ENCODE results near the gene SAFB. TPM values are rescaled to one million over a fixed set of nuclear protein-coding genes. Genes with fewer than 3 reads are reported as not detected.

Gene SAFB
- total and polyA plus RNA-seq, 2 of the 13 experiments (the other 11 are each of a cell fraction or from before 2014, with no cell fraction given), result 21.0 to 28.4 TPM

- no peak for TF ChIP-seq MXD3 (CRISPR knock-in tag; IDR thresholded peaks at IDR 0.05)
- TF ChIP-seq GLMP (CRISPR knock-in tag; IDR thresholded peaks at IDR 0.05; ENCODE audit: borderline replicate concordance), result no peak
- TF ChIP-seq ESRRA (CRISPR knock-in tag; IDR thresholded peaks at IDR 0.05; ENCODE audit: low read depth), result no peak
- TF ChIP-seq FUBP1 (CRISPR knock-in tag; IDR thresholded peaks at IDR 0.05; ENCODE audit: borderline replicate concordance), result no peak
- no peak for TF ChIP-seq NFYB (CRISPR knock-in tag; IDR thresholded peaks at IDR 0.05)
- TF ChIP-seq KDM5A (IDR thresholded peaks at IDR 0.05; ENCODE audit: borderline replicate concordance, low read length), result no peak
- no peak for TF ChIP-seq TAF15 (IDR thresholded peaks at IDR 0.05; ENCODE audit: low read depth, low read length, poor library complexity, severe bottlenecking)
- TF ChIP-seq ZNF782 (CRISPR knock-in tag; IDR thresholded peaks at IDR 0.05; ENCODE audit: borderline replicate concordance), result 0 out of 2 replicates have a peak, but pooled peaks have one; percentile 81
- TF ChIP-seq ZFP36L2 (CRISPR knock-in tag; IDR thresholded peaks at IDR 0.05), result no peak
- no peak for TF ChIP-seq HNRNPUL1 (IDR thresholded peaks at IDR 0.05; ENCODE audit: low read depth, low read length)
- peak; percentile 52; the same call in 1 of the 2 replicates for TF ChIP-seq HOXA3 (CRISPR knock-in tag; IDR thresholded peaks at IDR 0.05)
- no peak for TF ChIP-seq TCF7 (IDR thresholded peaks at IDR 0.05; ENCODE audit: low read depth)
- no peak for TF ChIP-seq HOXA9 (CRISPR knock-in tag; IDR thresholded peaks at IDR 0.05; ENCODE audit: borderline replicate concordance)
- no peak for TF ChIP-seq ARNT2 (CRISPR knock-in tag; IDR thresholded peaks at IDR 0.05; ENCODE audit: low read depth)
- TF ChIP-seq ZNF33B (CRISPR knock-in tag; IDR thresholded peaks at IDR 0.05), result no peak
- TF ChIP-seq HNF4A (CRISPR knock-in tag; IDR thresholded peaks at IDR 0.05), result no peak
- TF ChIP-seq ZNF577 (CRISPR knock-in tag; IDR thresholded peaks at IDR 0.05; ENCODE audit: borderline replicate concordance, low read depth), result no peak
- TF ChIP-seq ZNF350 (CRISPR knock-in tag; IDR thresholded peaks at IDR 0.05; ENCODE audit: borderline replicate concordance, low read depth), result peak; percentile 62; the same call in 1 of the 2 replicates
- no peak for TF ChIP-seq IKZF1 (IDR thresholded peaks at IDR 0.05)
- TF ChIP-seq ZNF850 (CRISPR knock-in tag; conservative IDR thresholded peaks at IDR 0.05), result no peak
- TF ChIP-seq ZNF687 (CRISPR knock-in tag; IDR thresholded peaks at IDR 0.05), result peak; percentile 76
- 0 out of 2 replicates have a peak, but pooled peaks have one; percentile 10 for TF ChIP-seq ZKSCAN1 (IDR thresholded peaks at IDR 0.05; ENCODE audit: low read length)
- no peak for TF ChIP-seq ZFP1 (CRISPR knock-in tag; IDR thresholded peaks at IDR 0.05)
Observed at GRCh38 chr19:5578097-5578846, 44.6 kb upstream of the SAFB start (continued).
